Spleen (tissue), 11 donors: ENCODE measurements around the gene ESR2. TPM values are rescaled to one million over a fixed set of nuclear protein-coding genes. Genes with fewer than 3 reads are reported as not detected.

Experiments used
- DNase-seq: peaks from one replicate; pipeline ENCODE4 v3.0.0-alpha.2; 2020
- H3K27ac ChIP-seq, 8 donors: fragments of 200-600 bp; sonication (generic) in 7 of 8; 1 replicate in 4 of 8; 2 replicates in 4 of 8; pipeline versions ENCODE4 v1.5.0 to v1.8.0; 2016 to 2021; ENCODE audit warnings: inconsistent platforms in 4 of 8, mild to moderate bottlenecking in 4 of 8, moderate library complexity in 1 of 8
- H3K27me3 ChIP-seq, 7 donors: fragments of 200-600 bp; sonication (generic) in 6 of 7; replicated peaks in 1 of 7; 1 replicate in 4 of 7; 2 replicates in 3 of 7; pipeline versions ENCODE4 v1.5.0 to v1.8.0; 2016 to 2021; ENCODE audit warnings: inconsistent platforms in 3 of 7, mild to moderate bottlenecking in 1 of 7
- H3K36me3 ChIP-seq, 6 donors: fragments of 200-600 bp; sonication (generic) in 5 of 6; 1 replicate in 4 of 6; 2 replicates in 2 of 6; pipeline versions ENCODE4 v1.5.0 to v1.8.0; 2016 to 2021; ENCODE audit warnings: inconsistent platforms in 2 of 6
- H3K4me1 ChIP-seq, 6 donors: fragments of 200-600 bp; sonication (generic) in 5 of 6; 1 replicate in 3 of 6; 2 replicates in 3 of 6; pipeline versions ENCODE4 v1.5.0 to v1.8.0; 2016 to 2021; ENCODE audit warnings: inconsistent platforms in 3 of 6
- H3K4me3 ChIP-seq, 8 donors: fragments of 200-600 bp; sonication (generic) in 7 of 8; 1 replicate in 4 of 8; 2 replicates in 4 of 8; pipeline versions ENCODE4 v1.5.0 to v1.8.0; 2016 to 2021; ENCODE audit warnings: inconsistent platforms in 4 of 8, mild to moderate bottlenecking in 4 of 8, moderate library complexity in 2 of 8
- H3K9me3 ChIP-seq, 8 donors: fragments of 200-600 bp; sonication (generic) in 7 of 8; 1 replicate in 4 of 8; 2 replicates in 4 of 8; pipeline versions ENCODE4 v1.5.0 to v1.8.0; 2016 to 2021; ENCODE audit warnings: inconsistent platforms in 4 of 8
- POLR2A ChIP-seq, 3 donors: fragments of 450-650 bp; IDR thresholded peaks; one replicate each; pipeline ENCODE4 v1.5.1; 2017; ENCODE audit warnings: antibody characterized with exemption in 3 of 3, mild to moderate bottlenecking in 1 of 3
- POLR2AphosphoS5 ChIP-seq, 3 donors: sonication (generic); formaldehyde crosslinking; IDR thresholded peaks; one replicate each; pipeline ENCODE4 v1.5.1; 2017; ENCODE audit warnings: antibody characterized with exemption in 3 of 3
- WGBS, 5 donors: extraction: QIAGEN DNeasy Blood & Tissue Kit in 3 of 5; methylation state at CpG; one replicate each; pipeline versions ENCODE4 v1.1.5 to v1.1.7; 2013 to 2018; 5-methylcytosine and 5-hydroxymethylcytosine counted together
- intact Hi-C: fragments of 100-400 bp; cut with DNase I; formaldehyde crosslinking; loops from one replicate; pipeline ENCODE4 v1.15.0; 2023; ENCODE audit warnings: low total_unique reads
- polyA plus RNA-seq, 3 donors: library from polyadenylated mRNA; stranded (reverse); fragments of 200-250 nt; gene quantifications; one replicate each; pipeline ENCODE4 v1.2.1, GENCODE V29; 2013
- total RNA-seq, 7 donors: library from RNA; depleted of rRNA in 3 of 7; stranded (reverse); fragments of >200 nt in 3 of 7; fragmentation: NEBNext Ultra II Directional in 4 of 7; extraction: Animal tissue kit (Norgen Biotek cat#: 25700) in 4 of 7; gene quantifications; one replicate each; pipeline versions ENCODE4 v1.1.0 to v1.2.1, GENCODE V29; 2016 to 2021
- TF ChIP-seq, protein P1 (sequence below), 11 experiments: fragments of 200-600 bp in 7 of 11; fragments of 450-650 bp in 4 of 11; sonication (generic) in 4 of 11; IDR thresholded peaks in 8 of 11; conservative IDR thresholded peaks in 3 of 11; 1 replicate in 7 of 11; 2 replicates in 4 of 11; pipeline versions ENCODE4 v1.4.0 to v1.8.0; 2016 to 2021; ENCODE audit warnings: antibody characterized with exemption in 11 of 11, inconsistent platforms in 4 of 11, mild to moderate bottlenecking in 1 of 11
- donor health status: healthy with polysubstance abuse.
- donor health status: DM: no; HTN: no; CAD: no; lungs with moderate emphysema.
- donor health status: DM: no; HTN: no; CAD: no.
- donor health status: Bipolar disorder and iron deficiency.
- donor health status: healthy.
- donor health status: DM: no; HTN: no; CAD: no.
- donor health status: DM: yes; HTN: yes; CAD: no.

ESR2 gene
- total and polyA plus RNA-seq, 10 donors: 0.93 to 9.0 (median 3.8) TPM

DNA sequence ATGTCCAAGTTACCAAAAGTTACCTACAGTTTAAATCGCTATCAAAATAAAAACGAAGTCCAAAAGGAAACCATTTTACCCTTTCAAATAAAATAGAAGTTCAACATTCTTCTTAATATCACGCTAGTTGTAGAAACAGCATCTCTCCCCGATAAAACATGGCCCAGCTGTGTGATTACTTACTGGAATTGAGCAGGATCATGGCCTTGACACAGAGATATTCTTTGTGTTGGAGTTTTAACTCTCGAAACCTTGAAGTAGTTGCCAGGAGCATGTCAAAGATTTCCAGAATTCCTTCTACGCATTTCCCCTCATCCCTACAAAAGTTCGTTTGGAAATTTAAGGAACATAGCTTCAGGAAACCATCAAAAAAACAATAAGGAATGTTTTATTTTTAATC is 44.8 kb downstream of the ESR2 start:
- no peaks in the 10 kb centered on the region for H3K4me1 ChIP-seq
- no peak for DNase-seq
- no peak overlapping the region for H3K4me3 ChIP-seq
- H3K27ac ChIP-seq: peak overlapping the region in 5 of 8 donors; percentile 1 to 54 (median 17)
- 69 to 80% (median 75%) methylated on average over 7 of the region's 7 CpGs for WGBS, 5 donors
- no peaks in the 10 kb centered on the region for H3K36me3 ChIP-seq
- intact Hi-C loops: no loop called here
- TF ChIP-seq POLR2AphosphoS5 (IDR thresholded peaks at IDR 0.05): no peak
- no peak for TF ChIP-seq POLR2A (IDR thresholded peaks at IDR 0.05)
- TF ChIP-seq, protein P1, sequence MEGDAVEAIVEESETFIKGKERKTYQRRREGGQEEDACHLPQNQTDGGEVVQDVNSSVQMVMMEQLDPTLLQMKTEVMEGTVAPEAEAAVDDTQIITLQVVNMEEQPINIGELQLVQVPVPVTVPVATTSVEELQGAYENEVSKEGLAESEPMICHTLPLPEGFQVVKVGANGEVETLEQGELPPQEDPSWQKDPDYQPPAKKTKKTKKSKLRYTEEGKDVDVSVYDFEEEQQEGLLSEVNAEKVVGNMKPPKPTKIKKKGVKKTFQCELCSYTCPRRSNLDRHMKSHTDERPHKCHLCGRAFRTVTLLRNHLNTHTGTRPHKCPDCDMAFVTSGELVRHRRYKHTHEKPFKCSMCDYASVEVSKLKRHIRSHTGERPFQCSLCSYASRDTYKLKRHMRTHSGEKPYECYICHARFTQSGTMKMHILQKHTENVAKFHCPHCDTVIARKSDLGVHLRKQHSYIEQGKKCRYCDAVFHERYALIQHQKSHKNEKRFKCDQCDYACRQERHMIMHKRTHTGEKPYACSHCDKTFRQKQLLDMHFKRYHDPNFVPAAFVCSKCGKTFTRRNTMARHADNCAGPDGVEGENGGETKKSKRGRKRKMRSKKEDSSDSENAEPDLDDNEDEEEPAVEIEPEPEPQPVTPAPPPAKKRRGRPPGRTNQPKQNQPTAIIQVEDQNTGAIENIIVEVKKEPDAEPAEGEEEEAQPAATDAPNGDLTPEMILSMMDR (IDR thresholded peaks at IDR 0.05 in 8 of 11, conservative IDR thresholded peaks at IDR 0.05 in 3 of 11): no peak
- H3K9me3 ChIP-seq: no peaks in the 10 kb centered on the region
- no peaks in the 10 kb centered on the region for H3K27me3 ChIP-seq

DNA sequence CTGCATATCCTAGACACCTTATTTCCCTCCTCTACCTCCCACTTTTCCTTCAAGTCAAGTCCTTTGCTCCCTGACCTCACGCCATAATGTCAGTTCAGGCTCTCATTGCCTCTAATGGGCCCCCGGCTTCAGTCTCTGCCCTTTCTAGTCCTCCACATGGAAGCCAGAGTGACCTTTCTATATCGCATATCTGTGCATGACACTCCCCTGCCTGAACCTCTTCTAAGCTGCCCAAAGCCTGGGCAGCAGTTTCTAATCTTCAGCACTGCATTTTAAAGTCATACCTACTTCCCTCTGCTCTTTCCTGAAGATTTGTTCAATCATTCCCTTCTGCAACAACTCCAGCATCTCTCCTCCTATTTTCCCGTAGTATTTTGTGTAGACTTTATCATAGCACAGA is 45.5 kb downstream of the ESR2 start:
- WGBS, 5 donors: 67 to 75% (median 71%) methylated on average over 4 of the region's 4 CpGs
- Histone ChIP-seq H3K4me3 (no peak overlapping the region), H3K36me3 (no peaks in the 10 kb centered on the region), H3K9me3 (no peaks in the 10 kb centered on the region), H3K27ac (peak overlapping the region in 5 of 8 donors; percentile 1 to 54 (median 25)), H3K27me3 (no peaks in the 10 kb centered on the region), H3K4me1 (no peaks in the 10 kb centered on the region)
- no peak for DNase-seq
- intact Hi-C loops: no loop called here
- TF ChIP-seq, protein P1 (IDR thresholded peaks at IDR 0.05 in 8 of 11, conservative IDR thresholded peaks at IDR 0.05 in 3 of 11): no peak
- TF ChIP-seq POLR2A (IDR thresholded peaks at IDR 0.05): no peak
- TF ChIP-seq POLR2AphosphoS5 (IDR thresholded peaks at IDR 0.05): no peak

DNA sequence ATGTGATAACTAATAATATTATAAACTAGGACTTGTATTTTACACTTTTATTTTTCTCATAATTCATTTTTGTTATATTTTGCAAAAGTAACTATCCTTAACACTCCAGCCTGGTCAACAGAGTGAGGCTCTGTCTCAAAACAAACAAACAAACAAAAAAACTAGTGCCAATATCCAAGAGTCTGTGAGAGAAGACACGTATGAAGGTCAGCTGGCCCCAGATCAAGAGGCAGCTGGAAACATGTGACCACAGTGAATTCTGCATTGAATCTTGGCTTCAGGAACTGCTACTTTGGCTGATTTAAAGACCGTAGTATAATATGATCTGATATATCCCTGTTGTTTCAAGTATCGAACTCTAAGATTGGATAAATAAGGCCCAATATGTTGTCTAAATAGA is 47.0 kb downstream of the ESR2 start:
- no peaks in the 10 kb centered on the region for H3K36me3 ChIP-seq
- WGBS, 5 donors: 79 to 94% (median 88%) methylated on average over 3 of the region's 3 CpGs
- no peaks in the 10 kb centered on the region for H3K4me1 ChIP-seq
- no peak overlapping the region for H3K4me3 ChIP-seq
- no peaks in the 10 kb centered on the region for H3K27me3 ChIP-seq
- H3K27ac ChIP-seq: no peak overlapping the region
- intact Hi-C loops: no loop called here
- H3K9me3 ChIP-seq: no peaks in the 10 kb centered on the region
- no peak for DNase-seq
- TF ChIP-seq POLR2AphosphoS5 (IDR thresholded peaks at IDR 0.05) (no peak), POLR2A (IDR thresholded peaks at IDR 0.05) (no peak)
- TF ChIP-seq, protein P1 (IDR thresholded peaks at IDR 0.05 in 8 of 11, conservative IDR thresholded peaks at IDR 0.05 in 3 of 11): no peak

DNA sequence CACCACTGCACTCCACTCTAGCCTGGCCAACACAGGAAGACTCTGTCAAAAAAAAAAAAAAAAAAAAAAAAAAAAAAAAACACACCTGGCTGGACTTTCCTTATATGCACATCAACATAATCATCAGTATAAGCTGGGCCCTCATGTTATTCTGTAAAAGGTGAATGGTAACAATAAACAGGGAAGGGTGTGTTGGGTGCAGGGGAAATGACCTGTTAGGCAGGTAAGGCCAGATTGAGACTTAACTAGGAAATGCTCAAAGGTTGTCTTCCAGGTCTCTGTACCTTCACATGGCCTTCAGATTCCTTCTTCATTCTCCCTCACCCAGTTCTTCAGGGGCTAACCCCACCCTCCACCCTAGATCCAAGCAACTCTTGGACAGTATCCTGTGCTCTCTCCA is 47.5 kb downstream of the ESR2 start:
- Histone ChIP-seq H3K4me3 (no peak overlapping the region), H3K27me3 (no peaks in the 10 kb centered on the region), H3K36me3 (no peaks in the 10 kb centered on the region), H3K4me1 (no peaks in the 10 kb centered on the region), H3K9me3 (no peaks in the 10 kb centered on the region), H3K27ac (no peak overlapping the region)
- no peak for DNase-seq
- TF ChIP-seq POLR2AphosphoS5 (IDR thresholded peaks at IDR 0.05) (no peak), POLR2A (IDR thresholded peaks at IDR 0.05) (no peak)
- TF ChIP-seq, protein P1 (IDR thresholded peaks at IDR 0.05 in 8 of 11, conservative IDR thresholded peaks at IDR 0.05 in 3 of 11): no peak
- intact Hi-C loops: no loop called here
